HCT116 (cell line): ENCODE results near the gene CCNJL. TPM values are rescaled to one million over a fixed set of nuclear protein-coding genes. Genes with fewer than 3 reads are reported as not detected.

ENCODE experiments used
- ATAC-seq: fragments of 200-7000 bp; cut with Tn5 transposase; 2 replicates; pipeline ENCODE4 v1.9.1; 2020; ENCODE audit warnings: mild to moderate bottlenecking, moderate library complexity
- BruUV-seq: library from RNA; stranded (reverse); fragments of 400-500 nt; replicated peaks from 2 replicates; lab custom pipeline; 2021; lab: Mats Ljungman, UMichigan
- CTCF ChIA-PET: fragments of 300-600 bp; sonication (Branson Sonifier 250); formaldehyde crosslinking; loops from one replicate; lab custom pipeline; 2021; ENCODE audit warnings: antibody characterized with exemption; lab: Charles Lee
- POLR2A ChIA-PET: fragments of 300-600, 350-600 bp; sonication (Branson Sonifier 250); formaldehyde crosslinking; loops from one replicate; lab custom pipeline; 2021; ENCODE audit warnings: antibody characterized with exemption; lab: Charles Lee
- RAD21 ChIA-PET, 2 experiments: fragments of 300-600 bp; sonication (Branson Sonifier 250); formaldehyde crosslinking; loops; one replicate each; lab custom pipeline; 2023; ENCODE audit warnings: low total read pairs in 2 of 2; ENCODE audit not compliant: uncharacterized antibody in 2 of 2, unreplicated experiment in 2 of 2, low non-redundant PET in 1 of 2; lab: Charles Lee
- DNase-seq: peaks from one replicate; pipeline ENCODE4 v3.0.0-alpha.2; 2010; ENCODE audit warnings: low read depth, low spot score
- H2AFZ ChIP-seq: fragments of 200-600 bp; shearing (Covaris generic), sonication (generic); 2 replicates; pipeline ENCODE4 v1.6.1; 2017; ENCODE audit warnings: low read depth, mixed run types, mixed read lengths, antibody characterized with exemption, low read length; ENCODE audit not compliant: poor library complexity, severe bottlenecking
- H3K27ac ChIP-seq: 2 replicates; pipeline ENCODE4 v1.5.1; 2012; ENCODE audit warnings: low read depth, low read length
- H3K27me3 ChIP-seq: fragments of 200-600 bp; sonication (generic); 2 replicates; pipeline ENCODE4 v1.6.1; 2016; ENCODE audit warnings: mixed run types, low read length, mixed read lengths; ENCODE audit not compliant: insufficient read depth
- H3K36me3 ChIP-seq, 2 experiments: fragments of 200-500 bp in 1 of 2; fragments of 200-600 bp in 1 of 2; sonication (Bioruptor generic) in 1 of 2; sonication (generic) in 1 of 2; 2 replicates each; pipeline versions ENCODE4 v1.5.1 to v1.6.1; 2014 to 2016; ENCODE audit warnings: low read length in 2 of 2, inconsistent platforms in 1 of 2, mixed read lengths in 1 of 2, mixed run types in 1 of 2; ENCODE audit not compliant: insufficient read depth in 2 of 2, control insufficient read depth in 1 of 2
- H3K4me1 ChIP-seq, 2 experiments: fragments of 200-600 bp in 1 of 2; sonication (generic) in 1 of 2; 2 replicates each; pipeline versions ENCODE4 v1.5.1 to v1.6.1; 2012 to 2017; ENCODE audit warnings: low read length in 2 of 2, inconsistent platforms in 1 of 2, mild to moderate bottlenecking in 1 of 2, mixed read lengths in 1 of 2, mixed run types in 1 of 2, moderate library complexity in 1 of 2; ENCODE audit not compliant: insufficient read depth in 2 of 2, control insufficient read depth in 1 of 2
- H3K4me2 ChIP-seq: fragments of 200-600 bp; sonication (generic); 2 replicates; pipeline ENCODE4 v1.6.1; 2017; ENCODE audit warnings: mixed run types, low read length, mixed read lengths
- H3K4me3 ChIP-seq, 2 experiments: fragments of 200-600 bp in 1 of 2; sonication (generic) in 1 of 2; replicated peaks in 1 of 2; 2 replicates each; pipeline ENCODE4 v1.5.1; 2011 to 2016; ENCODE audit warnings: low read length in 2 of 2, control low read depth in 1 of 2, low read depth in 1 of 2, mild to moderate bottlenecking in 1 of 2, mixed read lengths in 1 of 2, mixed run types in 1 of 2
- H3K79me2 ChIP-seq: fragments of 200-600 bp; sonication (generic); 2 replicates; pipeline ENCODE4 v1.6.1; 2017; ENCODE audit warnings: mild to moderate bottlenecking, mixed run types, low read length, moderate library complexity, mixed read lengths; ENCODE audit not compliant: insufficient read depth
- H3K9ac ChIP-seq: fragments of 200-600 bp; sonication (generic); 2 replicates; pipeline ENCODE4 v1.6.1; 2016; ENCODE audit warnings: low read length, mixed read lengths
- H3K9me2 ChIP-seq: fragments of 200-600 bp; sonication (generic), shearing (Covaris generic); 2 replicates; pipeline ENCODE4 v1.6.1; 2017; ENCODE audit warnings: mixed run types, mild to moderate bottlenecking, moderate library complexity; ENCODE audit not compliant: insufficient read depth
- H3K9me3 ChIP-seq, 2 experiments: fragments of 200-500 bp in 1 of 2; fragments of 200-600 bp in 1 of 2; sonication (Bioruptor generic) in 1 of 2; sonication (generic) in 1 of 2; 2 replicates each; pipeline ENCODE4 v1.6.1; 2014 to 2017; ENCODE audit warnings: low read length in 2 of 2, mixed read lengths in 2 of 2, inconsistent platforms in 1 of 2, low read depth in 1 of 2, mild to moderate bottlenecking in 1 of 2, mixed run types in 1 of 2, moderate library complexity in 1 of 2; ENCODE audit not compliant: control insufficient read depth in 1 of 2, insufficient read depth in 1 of 2
- H4K20me1 ChIP-seq: fragments of 200-600 bp; sonication (generic), shearing (Covaris generic); 2 replicates; pipeline ENCODE4 v1.6.1; 2017; ENCODE audit warnings: mixed run types, mild to moderate bottlenecking, moderate library complexity; ENCODE audit not compliant: insufficient read depth
- ATF3 ChIP-seq: IDR thresholded peaks from 2 replicates; pipeline ENCODE4 v1.6.1; 2012
- EZH2 ChIP-seq: fragments of 200-600 bp; sonication (generic); IDR thresholded peaks from 2 replicates; pipeline ENCODE4 v1.6.1; 2017; ENCODE audit warnings: antibody characterized with exemption, mixed run types
- FOSL1 ChIP-seq: IDR thresholded peaks from 2 replicates; pipeline ENCODE4 v1.6.1; 2012; ENCODE audit warnings: low read depth
- MAX ChIP-seq: IDR thresholded peaks from 2 replicates; pipeline ENCODE4 v1.6.1; 2012
- REST ChIP-seq: IDR thresholded peaks from 2 replicates; pipeline ENCODE4 v1.6.1; 2012; ENCODE audit warnings: low read depth
- ZFX ChIP-seq: fragments of 450-650 bp; IDR thresholded peaks from 2 replicates; pipeline ENCODE4 v1.6.1; 2017
- intact Hi-C: fragments of 100-400 bp; cut with micrococcal nuclease; formaldehyde crosslinking; loops from 2 replicates; pipeline ENCODE4 v1.10.0; 2022
- total RNA-seq: library from RNA; stranded (reverse); gene quantifications from one replicate; pipeline ENCODE4 v1.2.1, GENCODE V29; 2021; ENCODE audit not compliant: unreplicated experiment

CCNJL gene
- total RNA-seq, 1 experiment from 2014 or later = 2.9 TPM

GRCh38 chr5:160291467-160291866 lies 20.9 kb downstream of the CCNJL start (continued):
- TF ChIP-seq REST = no peak
- no peak for TF ChIP-seq ZFX
- no peak for TF ChIP-seq FOSL1
- TF ChIP-seq ATF3 = no peak
- no peak for TF ChIP-seq EZH2
- no peak for TF ChIP-seq MAX

- Histone ChIP-seq H3K9ac (no peak overlapping the region), H3K36me3 (no peaks in the 10 kb centered on the region), H3K4me1 (peaks cover 0 to 10% of the 10 kb centered on the region in 2 experiments; a peak in 1 of 4 replicates), H2AFZ (no peak overlapping the region), H3K4me2 (no peak overlapping the region), H3K27me3 (no peaks in the 10 kb centered on the region), H4K20me1 (no peaks in the 10 kb centered on the region), H3K27ac (no peak overlapping the region), H3K9me3 (no peaks in the 10 kb centered on the region), H3K79me2 (no peaks in the 10 kb centered on the region), H3K9me2 (no peaks in the 10 kb centered on the region), H3K4me3 (no peak overlapping the region)
- BruUV-seq = no TSS peak
- ChIA-PET RAD21 (no interaction called here), POLR2A (no interaction called here), CTCF (no interaction called here)
- DNase-seq (no peak), ATAC-seq (no peak)
- no peak for TF ChIP-seq REST
- intact Hi-C loops = no loop called here
These were observed 21.6 kb downstream of the CCNJL start for GRCh38 chr5:160290751-160291150.
